ENCODE measurements around the gene GABARAP. TPM values are rescaled to one million over a fixed set of nuclear protein-coding genes. Genes with fewer than 3 reads are reported as not detected.

Gene GABARAP
- total RNA-seq = 100 to 1,000 TPM; 165 to 225 TPM

GRCh38 chr17:7241783-7242716 is at the start of gene GABARAP:
GABARAP (minus strand) TSS chr17:7242449; CDS start chr17:7242330, 119 bp downstream.

GRCh38 chr17:7281074-7281952 is 39.1 kb upstream of the GABARAP start, which contains the start of gene SLC2A4:
SLC2A4 (plus strand) TSS chr17:7281718; CDS start chr17:7281935, 217 bp downstream.

GRCh38 chr17:7262192-7262934 is 20.1 kb upstream of the GABARAP start, which contains the start of gene CLDN7:
CLDN7 (minus strand) TSS chr17:7262478; CDS start chr17:7262043, 435 bp downstream.

GRCh38 chr17:7252176-7253043 is 10.2 kb upstream of the GABARAP start, which contains the start of gene ELP5:
ELP5 (plus strand) TSS chr17:7252215; CDS start chr17:7252551, 336 bp downstream.

GRCh38 chr17:7251661-7252175 is 9.5 kb upstream of the GABARAP start, which contains the start of gene CTDNEP1:
CTDNEP1 (minus strand) TSS chr17:7251734; CDS start chr17:7251296, 438 bp downstream.

GRCh38 chr17:7239091-7240027 is 2.9 kb downstream of the GABARAP start, which contains the start of gene PHF23:
PHF23 (minus strand) TSS chr17:7239457; CDS start chr17:7239279, 178 bp downstream.

GRCh38 chr17:7234083-7234951 is 7.9 kb downstream of the GABARAP start, which contains the start of gene DVL2:
DVL2 (minus strand) TSS chr17:7234517; CDS start chr17:7234262, 255 bp downstream.

GRCh38 chr17:7219812-7220592 is 22.2 kb downstream of the GABARAP start, which contains the start of the genes ACADVL and DLG4:
ACADVL (plus strand) TSS chr17:7219938; CDS start chr17:7219985, 47 bp downstream.
DLG4 (minus strand) TSS chr17:7219836.

Small RNAs within 50 kb of the gene (small RNA-seq; reads per million reads assigned to genes)
- gene AC120057.4 (0 reads per million in 2 donors), gene MIR324 (716 to 1,035 reads per million in 2 donors), gene RF00019 (0 reads per million in 2 donors)

Other genes starting within 250 kb of the GABARAP start
- gene ALOX12, start 246.4 kb downstream of the GABARAP start, total RNA-seq = not detected
- gene RNASEK, start 229.8 kb downstream of the GABARAP start, total RNA-seq = 10 to 100 TPM; 87.2 to 90.5 TPM
- not detected for gene BCL6B, start 219.4 kb downstream of the GABARAP start, total RNA-seq
- gene SLC16A13, start 206.4 kb downstream of the GABARAP start, total RNA-seq = 1 to 10 TPM in 1 of 2 donors, under 1 TPM in 1; 1.00 to 1.4 TPM
- gene SLC16A11, start 198.4 kb downstream of the GABARAP start, total RNA-seq = under 1 TPM in 1 of 2 donors, not detected in 1; under 0.01 TPM
- gene CLEC10A, start 162.2 kb downstream of the GABARAP start, total RNA-seq = not detected
- not detected for gene ASGR2, start 127.6 kb downstream of the GABARAP start, total RNA-seq
- gene ASGR1, start 63.1 kb downstream of the GABARAP start, total RNA-seq = under 1 TPM; 0.33 to 0.34 TPM
- gene DLG4, start 22.6 kb downstream of the GABARAP start, total RNA-seq = 1 to 10 TPM; 6.2 to 9.7 TPM
- gene ACADVL, start 22.5 kb downstream of the GABARAP start, total RNA-seq = 100 to 1,000 TPM in 1 of 2 donors, 10 to 100 TPM in 1; 86.6 to 149 TPM
- 100 to 1,000 TPM in 1 of 2 donors, 10 to 100 TPM in 1; 98.6 to 107 TPM for gene DVL2, start 7.9 kb downstream of the GABARAP start, total RNA-seq
- gene PHF23, start 3.0 kb downstream of the GABARAP start, total RNA-seq = 10 to 100 TPM; 65.7 to 80.9 TPM
- gene CTDNEP1, start 9.3 kb upstream of the GABARAP start, total RNA-seq = 10 to 100 TPM; 18.6 to 30.3 TPM
- gene ELP5, start 9.8 kb upstream of the GABARAP start, total RNA-seq = 10 to 100 TPM; 33.7 to 47.3 TPM
- under 1 TPM; 0.69 to 1.00 TPM for gene CLDN7, start 20.0 kb upstream of the GABARAP start, total RNA-seq
- under 1 TPM; under 0.01 to 0.34 TPM for gene SLC2A4, start 39.3 kb upstream of the GABARAP start, total RNA-seq
- gene YBX2, start 52.2 kb upstream of the GABARAP start, total RNA-seq = under 1 TPM in 1 of 2 donors, not detected in 1; 0.67 TPM
- 100 to 1,000 TPM; 830 to 988 TPM for gene EIF5A, start 65.2 kb upstream of the GABARAP start, total RNA-seq
- gene GPS2, start 72.9 kb upstream of the GABARAP start, total RNA-seq = 10 to 100 TPM; 74.7 to 87.2 TPM
- 10 to 100 TPM; 14.8 to 16.7 TPM for gene NEURL4, start 86.9 kb upstream of the GABARAP start, total RNA-seq
- under 1 TPM in 1 of 2 donors, not detected in 1; 0.67 TPM for gene ACAP1, start 94.1 kb upstream of the GABARAP start, total RNA-seq
- gene KCTD11, start 109.7 kb upstream of the GABARAP start, total RNA-seq = 1 to 10 TPM; 1.3 to 3.4 TPM
- gene TMEM95, start 112.7 kb upstream of the GABARAP start, total RNA-seq = not detected
- under 1 TPM; 0.69 to 1.00 TPM for gene TNK1, start 138.6 kb upstream of the GABARAP start, total RNA-seq
- 10 to 100 TPM in 1 of 2 donors, 1 to 10 TPM in 1; 9.6 to 12.0 TPM for gene PLSCR3, start 152.1 kb upstream of the GABARAP start, total RNA-seq
- 100 to 1,000 TPM in 1 of 2 donors, 10 to 100 TPM in 1; 73.0 to 107 TPM for gene TMEM256, start 161.6 kb upstream of the GABARAP start, total RNA-seq
- gene NLGN2, start 165.4 kb upstream of the GABARAP start, total RNA-seq = 1 to 10 TPM; 4.0 to 4.1 TPM
- gene SPEM1, start 177.9 kb upstream of the GABARAP start, total RNA-seq = not detected
- gene SPEM2, start 183.2 kb upstream of the GABARAP start, total RNA-seq = not detected
- gene SPEM3, start 186.4 kb upstream of the GABARAP start, total RNA-seq = not detected
- 1 to 10 TPM; 7.3 to 7.9 TPM for gene TMEM102, start 193.0 kb upstream of the GABARAP start, total RNA-seq
- under 1 TPM; under 0.01 to 0.33 TPM for gene FGF11, start 197.1 kb upstream of the GABARAP start, total RNA-seq
- gene CHRNB1, start 202.6 kb upstream of the GABARAP start, total RNA-seq = 1 to 10 TPM; 5.5 to 5.7 TPM
- 10 to 100 TPM; 16.3 to 23.1 TPM for gene ZBTB4, start 237.2 kb upstream of the GABARAP start, total RNA-seq
- gene SLC35G6, start 239.0 kb upstream of the GABARAP start, total RNA-seq = not detected
- gene POLR2A, start 241.9 kb upstream of the GABARAP start, total RNA-seq = 10 to 100 TPM; 95.3 to 96.9 TPM